Type B pancreatic cell (in vitro differentiated cells): ENCODE measurements around the gene ADAMTS20. TPM values are rescaled to one million over a fixed set of nuclear protein-coding genes. Genes with fewer than 3 reads are reported as not detected.
"Not testable (repeated sequence)": the region's sequence is repeated elsewhere in the genome, so short reads cannot be mapped to it uniquely, and the experiment has no call there.

ENCODE experiments used
- DNase-seq: peaks from one replicate; pipeline ENCODE4 v3.0.0; 2021; ENCODE audit warnings: mixed read lengths; ENCODE audit not compliant: unreplicated experiment; ENCODE audit errors: extremely low spot score
- H3K27ac Mint-ChIP-seq: 2 replicates; pipeline ENCODE4 v1.8.0; 2021; ENCODE audit warnings: mild to moderate bottlenecking, mixed read lengths
- H3K27me3 Mint-ChIP-seq: 2 replicates; pipeline ENCODE4 v1.8.0; 2021; ENCODE audit warnings: mixed read lengths
- H3K36me3 Mint-ChIP-seq: 2 replicates; pipeline ENCODE4 v1.8.0; 2021; ENCODE audit warnings: mixed read lengths
- H3K4me1 Mint-ChIP-seq: one replicate; pipeline ENCODE4 v1.8.0; 2021; ENCODE audit warnings: mixed read lengths; ENCODE audit not compliant: unreplicated experiment
- H3K4me3 Mint-ChIP-seq: 2 replicates; pipeline ENCODE4 v1.8.0; 2021; ENCODE audit warnings: mild to moderate bottlenecking, mixed read lengths
- H3K9me3 Mint-ChIP-seq: 2 replicates; pipeline ENCODE4 v1.8.0; 2021; ENCODE audit warnings: mixed read lengths
- CTCF ChIP-seq: fragments of 200-600 bp; sonication (generic); conservative IDR thresholded peaks from 2 replicates; pipeline ENCODE4 v1.5.0; 2021; ENCODE audit warnings: antibody characterized with exemption, mild to moderate bottlenecking
- total RNA-seq: library from RNA; stranded (reverse); gene quantifications from 2 replicates; pipeline ENCODE4 v1.2.1, GENCODE V29; 2021; ENCODE audit warnings: low replicate concordance

The ADAMTS20 gene
- total RNA-seq, 1 donor from 2014 or later = 3.1 TPM

DNA sequence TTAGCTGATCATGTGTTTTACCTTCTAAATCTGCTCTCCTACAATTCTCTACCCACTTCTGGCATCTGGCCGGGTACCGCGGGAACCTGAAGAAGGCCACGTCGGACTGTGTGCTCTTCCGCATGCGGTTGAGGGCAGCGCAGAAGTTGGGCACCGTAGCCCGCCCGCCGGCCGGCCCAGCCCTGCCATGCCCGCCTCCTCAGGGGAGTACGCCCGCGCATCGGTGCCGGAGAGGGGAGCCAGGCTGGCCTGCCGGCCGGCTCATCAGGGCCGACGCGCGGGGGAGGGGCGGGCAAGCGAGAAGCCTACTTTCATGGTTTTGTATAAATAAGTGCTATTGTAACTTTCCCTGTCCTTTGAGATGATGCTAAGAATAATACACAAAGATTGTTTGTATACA, 19.9 kb upstream of the ADAMTS20 start:
- peaks cover under 1% of the 10 kb centered on the region for H3K27me3 Mint-ChIP-seq
- H3K4me3 Mint-ChIP-seq = no peak overlapping the region
- H3K4me1 Mint-ChIP-seq = no peaks in the 10 kb centered on the region
- TF ChIP-seq CTCF = no peak
- no peak for DNase-seq
- no peak overlapping the region for H3K27ac Mint-ChIP-seq
- no peaks in the 10 kb centered on the region for H3K36me3 Mint-ChIP-seq
- H3K9me3 Mint-ChIP-seq = no peaks in the 10 kb centered on the region

- Mint-ChIP-seq H3K4me1 (no peaks in the 10 kb centered on the region), H3K36me3 (no peaks in the 10 kb centered on the region), H3K27me3 (peaks cover 32% of the 10 kb centered on the region), H3K4me3 (no peak overlapping the region), H3K9me3 (peaks cover 12% of the 10 kb centered on the region), H3K27ac (no peak overlapping the region)
- no peak for DNase-seq
- TF ChIP-seq CTCF = no peak
Observed at GRCh38 chr12:43556057-43556456, 4.1 kb upstream of the ADAMTS20 start.

GRCh38 chr12:43551279-43551970, 578 bp downstream of the ADAMTS20 start:
- H3K4me3 Mint-ChIP-seq = peak overlapping the region; percentile 94
- peaks cover 61% of the 10 kb centered on the region for H3K27me3 Mint-ChIP-seq
- peaks cover 9% of the 10 kb centered on the region for H3K36me3 Mint-ChIP-seq
- DNase-seq = peak; percentile 73
- TF ChIP-seq CTCF = no peak
- H3K27ac Mint-ChIP-seq = no peak overlapping the region
- H3K4me1 Mint-ChIP-seq = peaks cover 5% of the 10 kb centered on the region
- peaks cover 5% of the 10 kb centered on the region for H3K9me3 Mint-ChIP-seq

DNA sequence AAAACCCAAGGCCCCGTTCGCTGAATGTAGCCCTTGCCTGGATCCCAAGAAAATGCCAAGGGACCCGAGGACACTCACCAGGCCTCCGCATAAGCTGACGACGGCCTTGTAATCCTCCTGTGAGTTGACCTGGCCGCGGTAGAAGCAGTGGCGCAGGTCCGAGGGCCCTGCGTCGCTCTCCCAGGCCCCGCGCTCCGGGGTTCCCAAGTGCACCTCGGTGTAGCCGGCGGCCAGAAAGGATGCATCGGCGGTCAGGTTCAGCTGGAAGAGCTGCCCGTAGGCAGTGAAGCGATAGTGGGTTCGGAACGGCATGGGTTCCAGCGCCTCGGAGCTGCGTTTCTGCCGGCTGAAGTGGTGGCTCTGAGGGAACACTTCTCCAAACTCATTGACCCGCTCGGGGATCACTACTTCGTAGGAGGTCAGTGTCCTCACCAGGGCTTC, 1.2 kb downstream of the ADAMTS20 start:
- peaks cover 5% of the 10 kb centered on the region for H3K9me3 Mint-ChIP-seq
- H3K27me3 Mint-ChIP-seq = peaks cover 61% of the 10 kb centered on the region
- H3K4me3 Mint-ChIP-seq = peak overlapping the region; percentile 94
- peaks cover 5% of the 10 kb centered on the region for H3K4me1 Mint-ChIP-seq
- H3K27ac Mint-ChIP-seq = no peak overlapping the region
- no peak for DNase-seq
- H3K36me3 Mint-ChIP-seq = peaks cover 9% of the 10 kb centered on the region
- no peak for TF ChIP-seq CTCF

DNA sequence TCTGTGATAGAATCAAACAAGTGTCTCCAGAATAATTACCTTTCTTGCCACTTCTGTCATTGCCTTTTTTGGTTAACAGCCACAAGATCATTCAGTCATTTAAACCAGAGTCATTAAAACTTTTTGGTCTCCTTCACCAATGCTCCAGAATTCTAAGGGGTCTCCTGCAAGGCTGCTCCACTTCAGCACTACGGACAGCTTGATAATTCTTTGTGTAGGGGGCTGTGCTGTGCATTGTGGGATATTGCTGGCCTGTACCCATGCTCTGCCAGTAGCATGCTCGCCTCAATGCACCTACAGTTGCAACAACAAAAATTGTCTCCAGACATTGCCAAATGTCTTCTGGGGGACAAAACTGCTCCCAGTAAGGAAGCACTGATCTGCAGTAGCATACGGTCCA, 7.3 kb downstream of the ADAMTS20 start:
- H3K27me3 Mint-ChIP-seq = peaks cover 18% of the 10 kb centered on the region
- no peaks in the 10 kb centered on the region for H3K9me3 Mint-ChIP-seq
- peaks cover 4% of the 10 kb centered on the region for H3K36me3 Mint-ChIP-seq
- DNase-seq = no peak
- TF ChIP-seq CTCF = no peak
- H3K4me1 Mint-ChIP-seq = no peaks in the 10 kb centered on the region
- H3K4me3 Mint-ChIP-seq = no peak overlapping the region
- H3K27ac Mint-ChIP-seq = no peak overlapping the region

DNA sequence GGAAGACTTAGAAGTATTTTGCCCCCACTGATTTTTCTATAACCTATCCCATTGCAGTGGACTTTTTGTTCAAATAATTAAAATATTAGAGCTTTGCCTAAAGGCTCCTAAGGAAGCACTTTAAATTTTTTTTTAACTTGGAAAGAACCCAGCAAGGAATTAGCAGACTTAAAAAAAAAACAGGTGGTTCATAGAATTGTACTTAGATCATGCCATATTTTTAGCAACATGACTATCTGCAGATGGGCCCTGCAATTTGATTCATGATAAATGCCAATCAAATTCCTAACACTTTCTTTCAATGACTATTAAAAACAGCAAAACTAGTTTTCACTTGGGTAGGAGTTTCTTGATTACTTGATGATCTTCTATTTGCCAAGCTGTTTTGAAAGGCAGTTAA, 11.5 kb downstream of the ADAMTS20 start:
- DNase-seq = no peak
- Mint-ChIP-seq H3K27me3 (peaks cover 3% of the 10 kb centered on the region), H3K36me3 (no peaks in the 10 kb centered on the region), H3K27ac (no peak overlapping the region), H3K9me3 (no peaks in the 10 kb centered on the region), H3K4me1 (no peaks in the 10 kb centered on the region), H3K4me3 (no peak overlapping the region)
- TF ChIP-seq CTCF = no peak

GRCh38 chr12:43537675-43538074, 14.3 kb downstream of the ADAMTS20 start:
- not testable (repeated sequence) for H3K9me3 Mint-ChIP-seq, H3K4me1 Mint-ChIP-seq, DNase-seq, H3K36me3 Mint-ChIP-seq, H3K27ac Mint-ChIP-seq, H3K27me3 Mint-ChIP-seq, H3K4me3 Mint-ChIP-seq
